IMR-90 (cell line): Measurements from ENCODE around the gene RNF215. TPM values are rescaled to one million over a fixed set of nuclear protein-coding genes. Genes with fewer than 3 reads are reported as not detected.

ENCODE experiments used
- ATAC-seq: fragments of 200-7000 bp; cut with Tn5 transposase; 2 replicates; pipeline ENCODE4 v1.9.1; 2020; ENCODE audit warnings: low read depth, mild to moderate bottlenecking, moderate library complexity
- BruUV-seq: library from RNA; stranded (reverse); fragments of 400-500 nt; replicated peaks from 2 replicates; lab custom pipeline; 2021; lab: Mats Ljungman, UMichigan
- CTCF ChIA-PET: fragments of 300-600 bp; formaldehyde crosslinking; extraction: SDS; loops from one replicate; lab custom pipeline; 2021; ENCODE audit warnings: antibody characterized with exemption; lab: Yijun Ruan, JAX
- POLR2A ChIA-PET: fragments of 300-600 bp; sonication (Branson Sonifier 250); formaldehyde crosslinking; loops from one replicate; lab custom pipeline; 2022; ENCODE audit warnings: antibody characterized with exemption; ENCODE audit not compliant: unreplicated experiment; lab: Charles Lee
- DNase-seq: peaks from one replicate; pipeline ENCODE4 v3.0.0; 2013
- H2AFZ ChIP-seq: replicated peaks from 2 replicates; pipeline ENCODE3; 2013; ENCODE audit warnings: low read length, mild to moderate bottlenecking; ENCODE audit not compliant: poor library complexity
- H2AK5ac ChIP-seq: 2 replicates; pipeline ENCODE4 v1.6.1; 2013; ENCODE audit warnings: low read depth, low read length, inconsistent platforms
- H2AK9ac ChIP-seq: replicated peaks from 2 replicates; pipeline ENCODE3; 2013; ENCODE audit warnings: mild to moderate bottlenecking, low read depth, low read length, moderate library complexity; ENCODE audit not compliant: poor library complexity
- H2BK120ac ChIP-seq: 2 replicates; pipeline ENCODE4 v1.6.1; 2013; ENCODE audit warnings: low read depth, low read length, inconsistent platforms
- H2BK15ac ChIP-seq: 3 replicates; pipeline ENCODE4 v1.6.1; 2013; ENCODE audit warnings: low read depth, low read length, inconsistent platforms
- H2BK20ac ChIP-seq: 2 replicates; pipeline ENCODE4 v1.6.1; 2013; ENCODE audit warnings: low read depth, mild to moderate bottlenecking, inconsistent platforms, low read length, moderate library complexity
- H2BK5ac ChIP-seq: 2 replicates; pipeline ENCODE4 v1.6.1; 2013; ENCODE audit warnings: mild to moderate bottlenecking, low read depth, low read length, inconsistent platforms; ENCODE audit not compliant: poor library complexity, severe bottlenecking
- H3K14ac ChIP-seq: replicated peaks from 2 replicates; pipeline ENCODE4 v1.6.1; 2013; ENCODE audit warnings: low read depth, low read length, inconsistent platforms
- H3K18ac ChIP-seq: 2 replicates; pipeline ENCODE4 v1.6.1; 2013; ENCODE audit warnings: low read depth, low read length, control low read depth
- H3K23ac ChIP-seq: 2 replicates; pipeline ENCODE4 v1.6.1; 2013; ENCODE audit warnings: low read depth, low read length, inconsistent platforms
- H3K27ac ChIP-seq: 2 replicates; pipeline ENCODE4 v1.5.1; 2013; ENCODE audit warnings: mild to moderate bottlenecking, control low read depth, low read length; ENCODE audit not compliant: insufficient read depth
- H3K27me3 ChIP-seq: 2 replicates; pipeline ENCODE4 v1.6.1; 2013; ENCODE audit warnings: low read length; ENCODE audit not compliant: control insufficient read depth, insufficient read depth
- H3K36me3 ChIP-seq: 2 replicates; pipeline ENCODE4 v1.6.1; 2013; ENCODE audit warnings: low read length, mixed read lengths; ENCODE audit not compliant: control insufficient read depth, insufficient read depth
- H3K4ac ChIP-seq: 2 replicates; pipeline ENCODE4 v1.6.1; 2013; ENCODE audit warnings: low read depth, low read length, inconsistent platforms
- H3K4me1 ChIP-seq: 2 replicates; pipeline ENCODE4 v1.6.1; 2013; ENCODE audit warnings: low read length, mixed read lengths; ENCODE audit not compliant: control insufficient read depth, insufficient read depth
- H3K4me2 ChIP-seq: 2 replicates; pipeline ENCODE4 v1.6.1; 2013; ENCODE audit warnings: low read depth, mild to moderate bottlenecking, control low read depth, low read length, moderate library complexity
- H3K4me3 ChIP-seq: 2 replicates; pipeline ENCODE4 v1.5.1; 2013; ENCODE audit warnings: low read depth, mild to moderate bottlenecking, control low read depth, low read length, moderate library complexity; ENCODE audit not compliant: insufficient read depth
- H3K56ac ChIP-seq: 2 replicates; pipeline ENCODE4 v1.6.1; 2013; ENCODE audit warnings: low read length, inconsistent platforms; ENCODE audit not compliant: insufficient read depth; ENCODE audit errors: extremely low read depth
- H3K79me1 ChIP-seq, 2 experiments: 2 replicates each; pipeline ENCODE4 v1.6.1; 2013; ENCODE audit warnings: low read length in 2 of 2, inconsistent platforms in 1 of 2, low read depth in 1 of 2
- H3K9ac ChIP-seq: 2 replicates; pipeline ENCODE4 v1.6.1; 2013; ENCODE audit warnings: low read depth, low read length, control low read depth
- H3K9me1 ChIP-seq: 2 replicates; pipeline ENCODE4 v1.6.1; 2013; ENCODE audit warnings: low read length, inconsistent platforms; ENCODE audit not compliant: insufficient read depth
- H3K9me3 ChIP-seq: 2 replicates; pipeline ENCODE4 v1.6.1; 2013; ENCODE audit warnings: low read length; ENCODE audit not compliant: control insufficient read depth, insufficient read depth
- H4K20me1 ChIP-seq: 2 replicates; pipeline ENCODE4 v1.6.1; 2013; ENCODE audit warnings: low read length, inconsistent platforms; ENCODE audit not compliant: insufficient read depth
- H4K5ac ChIP-seq: 2 replicates; pipeline ENCODE4 v1.6.1; 2013; ENCODE audit warnings: mild to moderate bottlenecking, low read depth, low read length, control low read depth
- H4K8ac ChIP-seq, 2 experiments: 2 replicates each; pipeline ENCODE4 v1.6.1; 2013; ENCODE audit warnings: low read depth in 2 of 2, low read length in 2 of 2, control low read depth in 1 of 2, inconsistent platforms in 1 of 2
- H4K91ac ChIP-seq: 2 replicates; pipeline ENCODE4 v1.6.1; 2013; ENCODE audit warnings: low read depth, low read length, inconsistent platforms; ENCODE audit not compliant: insufficient read depth
- BHLHE40 ChIP-seq: fragments of 150-350 bp; IDR thresholded peaks from 2 replicates; pipeline ENCODE4 v1.6.1; 2016; ENCODE audit warnings: mild to moderate bottlenecking, low read depth, low read length
- CEBPB ChIP-seq: IDR thresholded peaks from 2 replicates; pipeline ENCODE4 v1.6.1; 2012; ENCODE audit warnings: low read depth, low read length, improper control_type of control experiment
- CHD1 ChIP-seq: IDR thresholded peaks from 2 replicates; pipeline ENCODE4 v1.6.1; 2012; ENCODE audit warnings: low read depth, low read length, improper control_type of control experiment
- CTCF ChIP-seq: conservative IDR thresholded peaks from 2 replicates; pipeline ENCODE4 v1.5.1; 2012; ENCODE audit warnings: mild to moderate bottlenecking, low read depth, low read length, improper control_type of control experiment
- ELK1 ChIP-seq: fragments of 150-350 bp; IDR thresholded peaks from 2 replicates; pipeline ENCODE4 v1.6.1; 2016; ENCODE audit warnings: low read depth, mild to moderate bottlenecking, low read length, moderate library complexity, borderline replicate concordance
- FOS ChIP-seq: fragments of 150-350 bp; IDR thresholded peaks from 2 replicates; pipeline ENCODE4 v1.6.1; 2016; ENCODE audit warnings: low read depth, low read length
- MAFK ChIP-seq: IDR thresholded peaks from 2 replicates; pipeline ENCODE4 v1.6.1; 2012; ENCODE audit warnings: low read depth, low read length, improper control_type of control experiment
- MAZ ChIP-seq: IDR thresholded peaks from 2 replicates; pipeline ENCODE4 v1.6.1; 2012; ENCODE audit warnings: low read depth, mild to moderate bottlenecking, low read length, improper control_type of control experiment, moderate library complexity, borderline replicate concordance
- POLR2A ChIP-seq: IDR thresholded peaks from 2 replicates; pipeline ENCODE4 v1.6.1; 2012; ENCODE audit warnings: mild to moderate bottlenecking, low read depth, low read length
- RAD21 ChIP-seq: IDR thresholded peaks from 2 replicates; pipeline ENCODE4 v1.6.1; 2012; ENCODE audit warnings: low read length, improper control_type of control experiment
- RCOR1 ChIP-seq: IDR thresholded peaks from 2 replicates; pipeline ENCODE4 v1.6.1; 2012; ENCODE audit warnings: mild to moderate bottlenecking, low read length, improper control_type of control experiment; ENCODE audit not compliant: insufficient replicate concordance
- RFX5 ChIP-seq: IDR thresholded peaks from 2 replicates; pipeline ENCODE4 v1.8.0; 2012; ENCODE audit warnings: low read depth, mild to moderate bottlenecking, low read length, moderate library complexity
- SMC3 ChIP-seq: fragments of 150-350 bp; IDR thresholded peaks from 2 replicates; pipeline ENCODE4 v1.6.1; 2016; ENCODE audit warnings: low read depth, mild to moderate bottlenecking, antibody characterized with exemption, low read length, moderate library complexity
- USF2 ChIP-seq: fragments of 150-350 bp; IDR thresholded peaks from 2 replicates; pipeline ENCODE4 v1.6.1; 2017; ENCODE audit warnings: mild to moderate bottlenecking, antibody characterized with exemption, low read length, low read depth
- WGBS, 2 experiments: methylation state at CpG; one replicate each; pipeline versions ENCODE4 v1.1.5 to v1.1.7; 2013; ENCODE audit warnings: missing lambda C conversion rate in 2 of 2; ENCODE audit not compliant: insufficient read length in 1 of 2; ENCODE audit errors: extremely low coverage in 2 of 2; 5-methylcytosine and 5-hydroxymethylcytosine counted together
- dilution Hi-C: fragments of 300-500 bp; cut with HindIII; formaldehyde crosslinking; loops from one replicate; pipeline ENCODE4 v1.14.3; 2018; ENCODE audit warnings: low sequenced_read_pairs; ENCODE audit not compliant: unreplicated experiment
- in situ Hi-C: fragments of 300-500 bp; cut with MboI; formaldehyde crosslinking; loops from 3 replicates; pipeline ENCODE4 v1.14.3; 2019; ENCODE audit warnings: low sequenced_read_pairs, inconsistent platforms, mixed read lengths
- intact Hi-C: fragments of 100-400 bp; cut with micrococcal nuclease; formaldehyde crosslinking; loops from 2 replicates; pipeline ENCODE4 v1.10.0; 2022
- polyA plus RNA-seq, 3 experiments: library from polyadenylated mRNA; depleted of rRNA; stranded (reverse); fragments of >200 nt; gene quantifications; 2 replicates each; pipeline ENCODE4 v1.2.3, GENCODE V29; 2012; ENCODE audit warnings: low replicate concordance in 1 of 3
- total RNA-seq: library from RNA; depleted of rRNA; stranded (reverse); fragments of >200 nt; gene quantifications from 2 replicates; pipeline ENCODE4 v1.2.3, GENCODE V29; 2012

The RNF215 gene
- total and polyA plus RNA-seq, 2 of the 4 experiments (the other 2 are of a cell fraction) = 15.8 to 21.9 TPM

- no peak overlapping the region for H4K8ac ChIP-seq
- H3K23ac ChIP-seq = no peak overlapping the region
- ChIA-PET POLR2A (no interaction called here), CTCF (no interaction called here)
- H3K9ac ChIP-seq = no peak overlapping the region
- in situ Hi-C loops = no loop called here
- H3K27ac ChIP-seq = no peak overlapping the region
- H4K91ac ChIP-seq = no peak overlapping the region
- H4K20me1 ChIP-seq = no peaks in the 10 kb centered on the region
- no peak overlapping the region for H3K56ac ChIP-seq
- no peak overlapping the region for H3K4me2 ChIP-seq
- ATAC-seq (no peak), DNase-seq (no peak)
- H3K79me1 ChIP-seq = no peaks in the 10 kb centered on the region
- H2BK15ac ChIP-seq = no peak overlapping the region
- H3K4me1 ChIP-seq = no peaks in the 10 kb centered on the region
- H3K18ac ChIP-seq = no peak overlapping the region
- H3K9me3 ChIP-seq = no peaks in the 10 kb centered on the region
- H3K36me3 ChIP-seq = peaks cover 6% of the 10 kb centered on the region; the same call in 1 of the 2 replicates
- dilution Hi-C loops = no loop called here
- no peak overlapping the region for H3K14ac ChIP-seq
- no peaks in the 10 kb centered on the region for H3K9me1 ChIP-seq
- WGBS, 2 experiments = no CpG with 5 or more reads among the region's 2 CpGs
- no peak overlapping the region for H2AK9ac ChIP-seq
- H3K4ac ChIP-seq = no peak overlapping the region
- TF ChIP-seq ELK1 (no peak), BHLHE40 (no peak), RCOR1 (no peak), CTCF (no peak), FOS (no peak), CEBPB (no peak), RFX5 (no peak), CHD1 (no peak), SMC3 (no peak), USF2 (no peak), RAD21 (no peak), MAZ (no peak), MAFK (no peak), POLR2A (no peak)
- no peak overlapping the region for H4K5ac ChIP-seq
- no peak overlapping the region for H2BK20ac ChIP-seq
- no peaks in the 10 kb centered on the region for H3K27me3 ChIP-seq
- intact Hi-C loops = no loop called here
- H2AFZ ChIP-seq = no peak overlapping the region
- H3K4me3 ChIP-seq = no peak overlapping the region
- H2BK5ac ChIP-seq = no peak overlapping the region
- BruUV-seq = no TSS peak
- no peak overlapping the region for H2BK120ac ChIP-seq
- H2AK5ac ChIP-seq = no peak overlapping the region
Observed at GRCh38 chr22:30432520-30432919, 45.3 kb upstream of the RNF215 start.
